Neural progenitor cell (in vitro differentiated cells): ENCODE results near the gene SDE2.

ENCODE experiments used
- EZH2 ChIP-seq: fragments of 200-600 bp; sonication (generic); IDR thresholded peaks from 2 replicates; pipeline ENCODE4 v1.6.1; 2017; ENCODE audit warnings: antibody characterized with exemption, mild to moderate bottlenecking, moderate library complexity
- EZH2phosphoT487 ChIP-seq: fragments of 200-600 bp; sonication (generic); IDR thresholded peaks from 2 replicates; pipeline ENCODE4 v1.6.1; 2017; ENCODE audit warnings: antibody characterized with exemption
- TF ChIP-seq, protein P1 (sequence below): fragments of 200-600 bp; sonication (generic); IDR thresholded peaks from 2 replicates; pipeline ENCODE4 v1.5.1; 2017; ENCODE audit warnings: antibody characterized with exemption, mild to moderate bottlenecking

DNA sequence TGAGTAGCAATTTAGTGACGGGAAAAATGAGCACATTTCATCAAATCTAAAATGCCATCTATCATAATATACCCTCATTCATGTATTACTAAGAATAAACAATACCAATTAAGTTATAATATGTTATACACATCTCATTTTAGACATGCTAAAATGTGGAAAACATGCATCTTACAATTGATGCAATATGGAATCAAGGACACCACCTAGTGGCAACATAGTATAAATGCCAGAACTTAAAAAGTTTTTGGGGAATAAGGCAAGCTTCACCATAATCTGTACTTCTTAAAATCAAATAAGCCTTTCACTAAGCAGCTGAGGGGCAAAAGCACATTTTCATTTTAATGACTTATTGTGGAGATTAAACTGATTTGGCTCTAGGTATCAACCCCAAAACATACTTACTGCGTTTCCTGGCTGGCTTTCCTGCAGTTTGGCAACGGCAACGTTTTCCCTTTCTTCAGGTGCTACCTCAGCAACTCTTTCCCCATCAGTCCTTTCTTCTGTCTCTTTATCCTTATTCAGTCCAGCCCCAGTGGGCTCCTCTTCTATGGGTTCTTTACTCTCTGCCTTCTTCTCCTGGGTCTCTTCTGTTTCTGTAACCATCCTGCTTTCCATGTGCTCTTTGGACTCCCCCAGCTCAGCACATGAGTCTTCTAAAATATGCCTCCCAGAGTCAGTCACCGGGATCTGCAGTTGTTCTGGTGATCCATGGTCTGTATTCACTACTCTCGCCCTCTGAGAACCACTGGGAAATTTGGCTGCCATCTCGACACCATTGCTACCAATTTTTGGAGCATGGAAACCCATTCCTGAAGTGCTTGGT, 11.4 kb downstream of the SDE2 start:
- TF ChIP-seq, protein P1, sequence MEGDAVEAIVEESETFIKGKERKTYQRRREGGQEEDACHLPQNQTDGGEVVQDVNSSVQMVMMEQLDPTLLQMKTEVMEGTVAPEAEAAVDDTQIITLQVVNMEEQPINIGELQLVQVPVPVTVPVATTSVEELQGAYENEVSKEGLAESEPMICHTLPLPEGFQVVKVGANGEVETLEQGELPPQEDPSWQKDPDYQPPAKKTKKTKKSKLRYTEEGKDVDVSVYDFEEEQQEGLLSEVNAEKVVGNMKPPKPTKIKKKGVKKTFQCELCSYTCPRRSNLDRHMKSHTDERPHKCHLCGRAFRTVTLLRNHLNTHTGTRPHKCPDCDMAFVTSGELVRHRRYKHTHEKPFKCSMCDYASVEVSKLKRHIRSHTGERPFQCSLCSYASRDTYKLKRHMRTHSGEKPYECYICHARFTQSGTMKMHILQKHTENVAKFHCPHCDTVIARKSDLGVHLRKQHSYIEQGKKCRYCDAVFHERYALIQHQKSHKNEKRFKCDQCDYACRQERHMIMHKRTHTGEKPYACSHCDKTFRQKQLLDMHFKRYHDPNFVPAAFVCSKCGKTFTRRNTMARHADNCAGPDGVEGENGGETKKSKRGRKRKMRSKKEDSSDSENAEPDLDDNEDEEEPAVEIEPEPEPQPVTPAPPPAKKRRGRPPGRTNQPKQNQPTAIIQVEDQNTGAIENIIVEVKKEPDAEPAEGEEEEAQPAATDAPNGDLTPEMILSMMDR = peak; percentile 80
- TF ChIP-seq EZH2phosphoT487 (no peak), EZH2 (no peak)
